Stimulated activated naive CD8-positive, alpha-beta T cell treated with anti-CD3 and anti-CD28 coated beads, Interleukin-15, Interleukin-2, amounts not matched to agents 100 ng/mL and 50 ng/mL, for 24 hours (primary cell): ENCODE measurements around the gene GREB1L.

ENCODE experiments used
- H3K27ac Mint-ChIP-seq: one replicate; pipeline ENCODE4 v1.8.0; 2021; ENCODE audit warnings: mild to moderate bottlenecking, mixed read lengths
- H3K27me3 Mint-ChIP-seq: one replicate; pipeline ENCODE4 v1.8.0; 2021; ENCODE audit warnings: mixed read lengths
- H3K36me3 Mint-ChIP-seq: one replicate; pipeline ENCODE4 v1.8.0; 2021; ENCODE audit warnings: low read depth, mixed read lengths
- H3K4me1 Mint-ChIP-seq: one replicate; pipeline ENCODE4 v1.8.0; 2021; ENCODE audit warnings: low read depth, mixed read lengths
- H3K4me3 Mint-ChIP-seq: one replicate; pipeline ENCODE4 v1.8.0; 2021; ENCODE audit warnings: mild to moderate bottlenecking, mixed read lengths
- H3K9me3 Mint-ChIP-seq: one replicate; pipeline ENCODE4 v1.8.0; 2021; ENCODE audit warnings: mixed read lengths

The GREB1L gene

DNA sequence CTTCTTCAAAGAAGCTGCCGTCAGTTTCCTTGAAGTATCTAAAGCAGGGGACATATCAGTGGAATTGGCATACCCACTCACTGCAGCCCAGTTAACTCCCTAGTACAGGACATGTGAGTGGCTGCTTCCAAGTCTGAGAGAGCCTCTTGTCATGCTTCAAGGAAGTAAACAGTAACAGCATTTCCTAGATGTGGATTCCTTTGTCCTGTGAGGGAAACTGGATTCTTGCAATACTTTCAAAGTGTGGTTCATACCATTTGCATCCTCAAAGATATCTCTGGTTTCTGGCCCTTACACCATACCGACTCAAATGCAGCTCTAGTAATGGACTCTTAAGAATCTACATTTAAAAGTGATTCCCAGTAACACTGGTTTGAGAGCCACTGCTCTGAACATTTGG, 271.3 kb downstream of the GREB1L start:
- H3K4me3 Mint-ChIP-seq = no peak overlapping the region
- H3K9me3 Mint-ChIP-seq = peaks cover 3% of the 10 kb centered on the region
- H3K27me3 Mint-ChIP-seq = no peaks in the 10 kb centered on the region
- no peak overlapping the region for H3K27ac Mint-ChIP-seq
- peaks cover 34% of the 10 kb centered on the region for H3K36me3 Mint-ChIP-seq
- H3K4me1 Mint-ChIP-seq = no peaks in the 10 kb centered on the region

DNA sequence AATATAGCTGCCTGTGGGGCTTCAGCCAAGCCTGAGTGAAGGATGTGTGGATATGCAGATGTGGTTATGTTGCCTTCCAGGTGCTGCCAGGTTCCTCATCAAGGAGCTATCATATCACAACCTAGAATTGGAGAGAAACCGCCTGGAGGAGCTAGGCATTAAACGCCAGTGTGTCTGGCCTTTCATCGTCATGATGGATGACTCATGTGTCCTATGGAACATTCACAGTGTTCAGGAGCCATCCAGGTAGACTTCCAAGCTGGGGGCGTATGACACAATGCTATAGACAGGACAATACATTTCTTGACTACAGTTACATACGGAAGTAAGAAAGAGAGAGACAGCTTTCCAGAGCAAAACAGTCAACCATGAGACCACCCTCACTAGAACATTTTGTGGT, 271.7 kb downstream of the GREB1L start:
- Mint-ChIP-seq H3K27ac (no peak overlapping the region), H3K27me3 (no peaks in the 10 kb centered on the region), H3K4me3 (no peak overlapping the region), H3K36me3 (peaks cover 34% of the 10 kb centered on the region), H3K9me3 (peaks cover 3% of the 10 kb centered on the region), H3K4me1 (no peaks in the 10 kb centered on the region)

DNA sequence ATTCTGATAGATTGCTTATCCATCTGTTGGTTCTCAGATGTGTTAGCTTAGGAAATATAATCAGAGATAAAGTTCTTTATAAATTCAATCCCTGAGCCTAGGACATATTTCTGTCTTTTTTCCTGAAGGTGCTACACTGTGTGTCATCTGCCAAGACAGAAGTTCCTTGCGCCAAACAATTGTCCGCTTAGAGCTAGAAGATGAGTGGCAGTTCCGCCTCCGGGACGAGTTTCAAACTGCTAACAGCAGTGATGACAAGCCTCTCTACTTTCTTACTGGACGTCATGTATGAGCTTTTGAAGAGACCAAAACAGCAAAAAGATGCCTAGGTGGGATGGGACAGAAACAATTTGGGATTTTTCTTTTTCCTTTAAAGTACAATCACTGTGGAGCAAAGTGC, 280.5 kb downstream of the GREB1L start:
- peaks cover 45% of the 10 kb centered on the region for H3K36me3 Mint-ChIP-seq
- H3K4me3 Mint-ChIP-seq = no peak overlapping the region
- H3K9me3 Mint-ChIP-seq = no peaks in the 10 kb centered on the region
- H3K27ac Mint-ChIP-seq = no peak overlapping the region
- H3K27me3 Mint-ChIP-seq = no peaks in the 10 kb centered on the region
- no peaks in the 10 kb centered on the region for H3K4me1 Mint-ChIP-seq

DNA sequence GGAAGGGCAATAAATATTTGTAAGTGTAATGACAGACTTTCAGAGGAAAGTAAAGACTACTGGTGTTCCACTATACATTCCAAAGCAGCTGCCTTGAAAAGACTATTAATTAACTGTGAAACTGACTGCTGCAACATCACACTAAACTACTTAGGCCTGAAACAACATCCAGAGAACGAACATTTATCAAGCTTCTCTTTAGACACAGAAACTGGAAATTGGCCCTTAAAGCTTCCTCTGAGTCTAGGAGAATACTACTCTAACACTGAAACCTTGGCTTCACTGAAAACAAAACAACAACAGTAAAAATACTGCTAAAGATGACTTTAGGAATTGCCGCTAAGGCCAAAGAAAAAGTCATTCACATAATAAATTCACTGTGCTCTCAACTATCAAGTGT, 283.9 kb downstream of the GREB1L start:
- Mint-ChIP-seq H3K4me3 (no peak overlapping the region), H3K36me3 (peaks cover 59% of the 10 kb centered on the region), H3K27me3 (no peaks in the 10 kb centered on the region), H3K27ac (peak overlapping the region; percentile 33), H3K9me3 (no peaks in the 10 kb centered on the region), H3K4me1 (no peaks in the 10 kb centered on the region)

DNA sequence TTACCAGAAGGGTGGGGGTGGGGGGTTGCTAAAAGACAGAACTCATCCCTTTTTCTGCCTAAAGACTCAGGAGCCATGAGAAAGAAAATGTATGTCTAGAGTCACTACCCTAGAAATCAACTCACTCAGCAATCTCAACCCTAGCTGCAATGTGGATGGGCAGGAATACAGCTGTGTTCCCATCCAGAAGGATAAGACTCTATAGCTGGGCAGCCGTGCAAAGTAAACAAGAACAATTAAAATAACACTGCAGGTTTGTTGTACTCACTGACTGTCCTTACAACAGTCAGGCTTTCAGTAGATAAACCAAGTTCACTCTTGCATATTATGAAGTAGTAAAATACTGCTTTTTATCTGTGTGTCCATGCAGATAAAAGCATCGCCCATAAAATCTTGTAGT, 284.4 kb downstream of the GREB1L start:
- no peak overlapping the region for H3K4me3 Mint-ChIP-seq
- peaks cover 60% of the 10 kb centered on the region for H3K36me3 Mint-ChIP-seq
- H3K27me3 Mint-ChIP-seq = no peaks in the 10 kb centered on the region
- no peaks in the 10 kb centered on the region for H3K4me1 Mint-ChIP-seq
- H3K9me3 Mint-ChIP-seq = no peaks in the 10 kb centered on the region
- H3K27ac Mint-ChIP-seq = no peak overlapping the region

DNA sequence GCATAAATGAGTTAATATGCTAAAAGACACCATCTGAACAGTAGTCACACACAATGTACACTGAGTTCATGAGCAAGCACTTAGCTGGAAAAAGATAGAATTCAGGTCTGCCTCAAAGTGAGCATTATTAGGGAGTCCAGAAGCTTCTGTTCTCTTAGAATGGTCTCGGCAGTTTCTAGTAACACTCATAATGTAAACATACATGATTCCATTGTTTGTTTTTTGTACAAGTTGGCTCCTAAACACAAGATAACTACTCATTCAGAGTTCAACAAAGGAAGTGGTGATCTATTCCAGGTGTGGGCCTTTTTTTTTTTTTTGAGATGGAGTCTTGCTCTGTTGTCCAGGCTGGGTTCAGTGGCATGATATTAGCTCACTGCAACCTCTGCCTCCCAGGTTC, 292.3 kb downstream of the GREB1L start:
- Mint-ChIP-seq H3K36me3 (peaks cover 42% of the 10 kb centered on the region), H3K9me3 (no peaks in the 10 kb centered on the region), H3K27ac (no peak overlapping the region), H3K27me3 (no peaks in the 10 kb centered on the region), H3K4me1 (no peaks in the 10 kb centered on the region), H3K4me3 (no peak overlapping the region)

DNA sequence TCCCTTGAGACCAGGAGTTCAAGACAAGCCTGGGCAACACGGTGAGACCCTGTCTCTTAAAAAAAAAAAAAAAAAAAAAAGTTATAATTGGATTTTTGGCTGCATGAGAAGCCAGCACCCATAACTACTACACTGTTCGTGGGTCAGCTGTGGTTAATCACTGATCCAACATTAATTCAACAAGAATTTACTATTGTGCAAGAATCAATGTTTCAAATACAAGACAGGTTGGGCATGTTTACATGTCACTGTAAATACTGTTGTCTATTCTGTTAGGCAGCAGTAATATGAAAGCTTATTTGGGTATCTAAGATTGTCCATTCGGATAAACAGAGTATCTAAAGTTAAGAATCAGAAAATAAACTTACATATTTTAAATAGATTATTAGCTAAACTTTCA, 296.2 kb downstream of the GREB1L start:
- Mint-ChIP-seq H3K36me3 (peaks cover 18% of the 10 kb centered on the region), H3K27ac (no peak overlapping the region), H3K9me3 (no peaks in the 10 kb centered on the region)

DNA sequence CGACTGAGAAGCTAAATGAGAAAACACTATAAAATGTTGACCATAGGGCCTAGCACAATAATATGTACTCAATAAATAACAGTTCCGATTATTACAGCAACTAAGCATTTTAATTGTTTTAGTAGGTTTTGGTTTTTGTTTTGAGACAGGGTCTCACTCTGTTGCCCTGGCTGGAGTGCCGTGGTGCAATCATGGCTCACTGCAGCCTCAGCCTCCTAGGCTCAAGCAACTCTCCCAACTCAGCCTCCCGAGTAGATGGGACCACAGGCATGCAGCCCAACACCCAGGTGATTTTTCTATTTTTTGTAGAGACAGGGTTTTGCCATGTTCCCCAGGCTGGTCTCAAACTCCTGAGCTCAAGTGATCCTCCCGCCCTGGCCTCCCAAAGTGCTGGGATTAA, 304.4 kb downstream of the GREB1L start:
- Mint-ChIP-seq H3K9me3 (no peaks in the 10 kb centered on the region), H3K27ac (no peak overlapping the region), H3K4me3 (no peak overlapping the region), H3K4me1 (peaks cover under 1% of the 10 kb centered on the region), H3K36me3 (peaks cover 61% of the 10 kb centered on the region), H3K27me3 (no peaks in the 10 kb centered on the region)

More for the DNA sequence above, 296.2 kb downstream of the GREB1L start:
- no peak overlapping the region for H3K4me3 Mint-ChIP-seq
- H3K27me3 Mint-ChIP-seq = no peaks in the 10 kb centered on the region
- H3K4me1 Mint-ChIP-seq = no peaks in the 10 kb centered on the region

DNA sequence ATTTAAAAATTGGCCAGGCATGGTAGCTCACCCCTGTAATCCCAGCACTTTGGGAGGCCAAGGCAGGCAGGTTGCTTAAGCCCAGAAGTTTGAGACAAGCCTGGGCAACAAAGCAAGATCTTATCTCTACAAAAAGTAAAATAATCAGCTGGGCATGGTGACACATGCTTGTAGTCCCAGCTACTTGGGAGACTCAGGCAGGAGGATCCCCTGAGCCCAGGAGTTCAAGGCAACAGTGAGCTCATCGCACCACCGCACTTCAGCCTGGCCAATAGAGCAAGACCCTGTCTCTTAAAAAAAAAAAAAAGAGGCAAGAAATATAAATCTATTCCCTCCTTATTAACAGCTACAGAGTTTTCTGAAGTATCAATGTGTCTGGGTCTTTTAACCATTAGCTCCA, 306.6 kb downstream of the GREB1L start:
- Mint-ChIP-seq H3K27ac (no peak overlapping the region), H3K9me3 (peaks cover 8% of the 10 kb centered on the region)

DNA sequence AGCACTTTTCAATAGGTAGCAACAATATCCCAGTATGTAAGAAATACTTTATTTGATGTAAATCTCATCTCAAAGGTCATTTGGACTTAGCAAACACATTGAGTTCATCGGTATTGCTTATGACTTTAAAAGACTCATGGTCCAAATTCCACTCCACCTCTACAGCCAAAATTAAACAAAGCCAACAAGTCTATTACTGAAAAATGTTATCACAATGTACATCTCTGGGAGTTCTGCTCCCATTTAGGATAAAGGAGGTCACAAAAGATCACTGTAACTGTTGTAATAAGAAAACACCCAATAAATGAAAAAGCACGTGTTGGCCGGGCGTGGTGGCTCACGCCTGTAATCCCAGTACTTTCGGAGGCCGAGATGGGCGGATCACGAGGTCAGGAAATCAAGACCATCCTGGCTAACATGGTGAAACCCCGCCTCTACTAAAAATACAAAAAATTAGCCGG, 308.5 kb downstream of the GREB1L start:
- H3K36me3 Mint-ChIP-seq = peaks cover 72% of the 10 kb centered on the region

More for the DNA sequence above, 306.6 kb downstream of the GREB1L start:
- H3K36me3 Mint-ChIP-seq = peaks cover 68% of the 10 kb centered on the region
- peaks cover 14% of the 10 kb centered on the region for H3K4me1 Mint-ChIP-seq
- no peak overlapping the region for H3K4me3 Mint-ChIP-seq
- H3K27me3 Mint-ChIP-seq = no peaks in the 10 kb centered on the region

DNA sequence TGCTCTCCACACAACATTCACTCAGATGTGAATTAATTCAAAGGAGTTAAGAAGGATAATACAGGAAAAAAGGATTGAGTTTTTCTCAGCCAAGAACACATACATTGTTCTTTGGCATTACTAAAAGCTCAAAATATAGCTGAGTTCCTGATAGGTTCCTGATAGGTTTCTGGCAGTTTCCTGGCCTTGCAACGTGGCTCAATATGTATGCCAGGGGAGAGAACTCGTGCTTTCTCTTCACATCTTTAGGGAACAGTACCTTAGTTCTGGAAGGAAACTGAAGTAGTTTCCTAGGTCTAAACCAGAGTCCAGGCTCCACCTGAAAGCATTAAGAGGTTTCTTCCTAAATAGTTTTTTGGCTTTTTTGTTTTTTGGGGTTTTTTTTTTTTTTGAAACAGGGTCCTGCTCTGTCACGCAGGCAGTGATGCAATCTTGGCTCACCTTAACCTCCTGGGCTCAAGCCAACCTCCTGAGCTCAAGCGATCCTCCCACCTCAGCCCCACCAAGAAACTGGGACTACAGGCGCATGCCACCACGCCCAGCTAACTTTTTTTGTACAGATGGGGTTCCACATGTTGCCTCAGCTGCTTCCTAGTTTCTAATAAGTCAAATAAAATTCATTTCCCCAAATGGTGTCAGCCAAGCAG, 315.7 kb downstream of the GREB1L start:
- H3K4me3 Mint-ChIP-seq = no peak overlapping the region
- no peaks in the 10 kb centered on the region for H3K9me3 Mint-ChIP-seq
- no peaks in the 10 kb centered on the region for H3K27me3 Mint-ChIP-seq
- peaks cover 41% of the 10 kb centered on the region for H3K36me3 Mint-ChIP-seq
- peaks cover 1% of the 10 kb centered on the region for H3K4me1 Mint-ChIP-seq
- no peak overlapping the region for H3K27ac Mint-ChIP-seq

More for the DNA sequence above, 308.5 kb downstream of the GREB1L start:
- Mint-ChIP-seq H3K4me3 (no peak overlapping the region), H3K9me3 (peaks cover 8% of the 10 kb centered on the region), H3K27me3 (no peaks in the 10 kb centered on the region), H3K27ac (no peak overlapping the region), H3K4me1 (peaks cover 14% of the 10 kb centered on the region)

DNA sequence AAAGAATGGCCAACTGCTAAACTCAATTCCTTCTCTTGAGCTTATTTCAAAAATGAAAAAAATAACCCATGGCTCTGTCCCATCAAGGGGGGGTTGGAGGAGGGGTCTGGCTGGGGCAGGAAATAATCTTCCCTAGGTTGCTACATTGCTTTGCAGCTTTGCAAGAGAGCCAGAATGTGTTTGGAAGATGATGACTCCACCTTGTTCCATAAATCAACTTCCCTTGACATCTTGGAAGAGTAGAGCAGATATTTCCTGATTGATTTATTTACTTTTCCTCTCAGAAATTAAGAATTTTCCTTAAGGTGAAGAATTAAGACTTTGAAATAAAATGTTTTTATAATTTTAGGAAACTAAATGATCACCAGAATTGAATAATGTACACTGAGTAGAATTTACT, 317.2 kb downstream of the GREB1L start:
- no peaks in the 10 kb centered on the region for H3K9me3 Mint-ChIP-seq
- no peak overlapping the region for H3K4me3 Mint-ChIP-seq
- H3K27me3 Mint-ChIP-seq = no peaks in the 10 kb centered on the region
- H3K36me3 Mint-ChIP-seq = peaks cover 41% of the 10 kb centered on the region
- H3K4me1 Mint-ChIP-seq = no peaks in the 10 kb centered on the region
- H3K27ac Mint-ChIP-seq = no peak overlapping the region

DNA sequence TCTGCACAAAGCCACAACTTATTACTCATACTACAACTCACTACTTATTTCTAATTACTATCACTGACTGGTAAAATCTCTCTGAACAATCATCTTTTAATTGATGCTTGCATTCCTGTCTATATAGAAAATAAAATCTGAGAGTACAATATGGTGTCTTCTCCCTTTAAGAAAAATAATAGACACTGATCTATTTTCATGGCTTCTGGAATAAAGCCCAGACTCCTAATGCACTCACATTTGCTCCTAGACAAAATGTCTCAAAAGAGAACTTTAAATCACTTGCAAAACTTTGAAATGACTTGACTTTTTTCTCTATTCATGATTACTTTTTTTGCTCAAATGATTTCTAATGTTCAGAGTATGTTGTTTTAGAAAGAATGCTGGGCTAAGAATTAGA, 329.7 kb downstream of the GREB1L start:
- H3K4me3 Mint-ChIP-seq = no peak overlapping the region
- peaks cover 3% of the 10 kb centered on the region for H3K4me1 Mint-ChIP-seq
- no peaks in the 10 kb centered on the region for H3K9me3 Mint-ChIP-seq
- peaks cover 74% of the 10 kb centered on the region for H3K36me3 Mint-ChIP-seq
- H3K27me3 Mint-ChIP-seq = no peaks in the 10 kb centered on the region
- no peak overlapping the region for H3K27ac Mint-ChIP-seq
